HG03108 (cell line): ENCODE results near the gene GAB4.
"Not testable (repeated sequence)": the region's sequence is repeated elsewhere in the genome, so short reads cannot be mapped to it uniquely, and the experiment has no call there.

Source experiments
- ATAC-seq: cut with Tn5 transposase; IDR thresholded peaks from one replicate; pipeline ENCODE4 v1.9.1; 2021; ENCODE audit warnings: moderate library complexity; ENCODE audit not compliant: unreplicated experiment

GAB4 gene

DNA sequence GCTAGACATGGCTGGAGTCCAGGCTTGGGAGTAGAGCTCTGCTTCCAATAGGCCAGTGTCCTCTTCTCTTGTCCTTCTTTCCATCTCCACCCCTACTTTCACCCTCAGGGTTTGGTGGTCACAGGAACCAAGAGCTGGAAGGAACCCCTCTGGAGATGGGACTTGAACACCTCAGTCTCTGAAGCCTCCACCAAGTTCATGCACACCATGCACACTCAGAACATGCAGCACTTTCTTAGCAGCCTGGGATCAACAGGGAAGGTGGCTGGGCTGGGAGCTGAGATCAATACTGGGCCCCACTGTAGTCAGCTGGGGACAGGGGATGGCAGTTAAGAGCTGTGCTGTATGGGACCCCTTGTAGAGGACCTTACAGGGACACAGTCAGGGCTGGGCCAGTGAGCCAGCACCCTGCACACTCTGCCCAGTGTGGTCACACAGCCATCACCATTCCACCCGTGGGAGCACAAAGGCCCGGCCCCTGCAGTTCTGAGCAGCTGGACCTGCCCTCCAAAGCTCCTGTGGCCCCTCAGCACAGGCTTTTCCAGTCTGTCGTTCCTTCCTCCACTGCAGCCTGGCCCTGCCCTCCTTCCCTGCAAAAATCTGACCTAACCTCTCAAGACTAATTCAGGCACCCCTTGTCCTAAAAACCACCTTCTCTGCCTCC is 47.7 kb downstream of the GAB4 start:
- ATAC-seq: no peak

GRCh38 chr22:16959345-16959930 is 48.6 kb downstream of the GAB4 start:
- ATAC-seq: no peak

GRCh38 chr22:16958475-16958874 is 49.5 kb downstream of the GAB4 start:
- ATAC-seq: no peak

GRCh38 chr22:16957781-16958180 is 50.2 kb downstream of the GAB4 start:
- no peak for ATAC-seq

DNA sequence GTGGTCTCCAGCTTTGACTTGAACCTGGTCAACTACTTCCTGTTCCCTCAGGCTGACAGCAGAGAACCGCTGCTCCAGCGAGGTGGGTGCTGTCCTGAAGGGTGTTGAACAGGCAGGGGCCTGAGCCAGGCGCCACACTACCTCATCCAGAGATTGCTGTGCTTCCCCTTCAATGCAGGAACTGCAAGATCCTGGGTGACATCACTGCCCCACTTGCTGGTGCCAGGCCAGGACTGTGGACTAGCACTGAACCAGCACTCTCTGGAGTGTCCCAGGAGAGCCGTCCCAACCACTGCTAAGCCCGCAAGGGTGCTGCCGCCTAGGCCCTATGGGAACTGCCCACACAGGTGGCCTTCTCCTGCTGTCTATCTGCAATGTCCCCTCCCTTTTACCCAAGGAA is 51.7 kb downstream of the GAB4 start:
- ATAC-seq: no peak

DNA sequence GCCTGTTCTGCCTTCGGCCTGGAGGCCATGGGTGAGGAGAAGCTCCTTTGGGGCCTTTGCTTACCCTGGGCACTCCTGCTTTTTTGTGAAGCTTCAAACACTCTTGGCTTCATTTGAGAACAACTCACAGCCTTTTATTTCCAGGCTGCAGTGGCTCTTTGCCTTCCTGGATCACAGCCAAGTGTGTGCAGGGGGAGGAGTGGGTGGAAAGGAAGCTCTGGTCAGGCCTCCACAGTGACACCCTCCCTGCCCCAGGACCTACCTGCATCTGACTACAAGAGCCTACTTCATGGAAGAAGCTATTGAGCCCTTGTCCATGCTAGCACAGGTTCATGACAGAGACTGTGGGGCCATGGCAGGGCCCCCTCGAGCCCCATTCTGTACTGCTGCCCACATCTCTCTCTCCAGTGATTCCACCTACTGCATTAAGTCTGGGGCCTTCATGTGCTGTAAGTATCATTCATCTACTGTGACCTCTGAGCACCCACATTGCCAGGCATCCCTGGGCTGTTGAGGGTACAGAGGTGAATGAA is 52.3 kb downstream of the GAB4 start:
- no peak for ATAC-seq

DNA sequence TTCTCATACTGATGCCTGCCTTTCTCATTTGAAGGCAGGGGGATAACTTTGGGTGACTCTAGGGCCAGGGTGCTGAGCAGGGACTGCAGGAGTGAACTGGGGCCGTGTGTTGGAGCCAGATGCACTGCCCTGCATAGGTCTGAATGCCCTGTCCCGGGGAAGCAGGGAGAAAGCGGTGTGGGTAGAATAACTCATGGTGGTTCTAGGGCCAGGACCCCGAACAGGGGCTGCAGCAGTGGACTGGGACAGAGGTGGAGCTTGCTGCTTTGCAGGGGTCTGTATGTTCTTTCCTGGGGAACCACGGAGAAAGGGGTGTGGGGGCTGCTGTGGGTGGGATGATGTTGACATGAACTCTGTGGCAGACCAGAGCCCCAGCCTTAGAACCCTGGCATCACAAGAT is 52.9 kb downstream of the GAB4 start:
- ATAC-seq: no peak

DNA sequence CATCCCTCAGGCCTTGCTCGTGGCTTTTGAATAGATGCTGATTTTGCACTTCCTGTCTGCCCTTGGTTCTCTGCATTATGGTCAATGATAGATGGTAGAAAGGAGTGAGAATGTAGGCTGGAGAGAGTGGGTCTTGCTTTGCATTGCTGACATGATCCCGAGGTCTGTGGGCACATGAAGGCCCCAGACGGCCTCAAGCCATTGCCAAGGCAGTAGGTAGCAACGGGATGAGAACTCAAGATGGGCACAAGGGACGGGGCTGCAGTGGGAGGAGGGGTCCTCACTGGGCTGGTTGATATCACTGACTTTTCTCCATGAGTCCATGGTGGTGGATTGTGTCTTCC is 54.0 kb downstream of the GAB4 start:
- no peak for ATAC-seq

DNA sequence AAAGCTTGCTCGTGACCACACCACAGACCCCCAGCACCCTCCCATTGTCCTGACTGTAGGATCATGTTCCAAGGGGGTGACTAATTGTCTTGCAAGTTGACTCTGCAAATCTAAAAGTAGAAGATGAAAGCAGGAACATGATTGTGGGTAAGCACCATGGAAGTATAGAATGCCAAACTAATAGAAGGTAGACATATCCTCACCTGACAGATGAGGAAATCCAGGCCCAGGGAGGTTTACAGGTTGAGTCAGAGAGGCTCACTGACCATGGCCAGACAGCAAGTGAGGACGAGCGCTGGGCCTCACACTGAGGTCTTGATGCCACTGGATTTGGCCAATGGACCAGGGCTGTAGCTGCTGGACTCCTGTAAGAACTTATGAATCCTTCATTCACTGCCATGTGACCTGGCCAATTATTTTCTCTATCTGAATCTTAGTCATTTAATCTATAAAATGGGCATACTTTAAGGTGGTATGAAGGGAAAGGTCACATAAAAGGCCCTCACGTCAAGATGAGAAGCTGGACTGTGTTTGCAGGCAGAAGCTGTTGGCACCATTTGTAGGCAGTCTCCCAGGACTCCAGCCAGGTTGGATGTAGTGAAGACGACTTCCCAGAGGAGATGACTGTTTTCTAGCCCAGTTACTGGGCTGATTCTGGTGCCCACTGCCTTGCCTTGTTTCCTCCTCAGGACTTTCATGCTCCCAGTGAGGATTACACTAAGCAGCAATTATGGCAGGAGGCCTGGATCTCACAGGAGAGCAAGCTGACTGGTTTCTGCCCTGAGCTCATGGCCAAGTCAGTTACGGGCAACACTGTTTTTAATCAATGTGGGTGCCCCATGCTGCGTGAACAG is 54.6 kb downstream of the GAB4 start:
- no peak for ATAC-seq

DNA sequence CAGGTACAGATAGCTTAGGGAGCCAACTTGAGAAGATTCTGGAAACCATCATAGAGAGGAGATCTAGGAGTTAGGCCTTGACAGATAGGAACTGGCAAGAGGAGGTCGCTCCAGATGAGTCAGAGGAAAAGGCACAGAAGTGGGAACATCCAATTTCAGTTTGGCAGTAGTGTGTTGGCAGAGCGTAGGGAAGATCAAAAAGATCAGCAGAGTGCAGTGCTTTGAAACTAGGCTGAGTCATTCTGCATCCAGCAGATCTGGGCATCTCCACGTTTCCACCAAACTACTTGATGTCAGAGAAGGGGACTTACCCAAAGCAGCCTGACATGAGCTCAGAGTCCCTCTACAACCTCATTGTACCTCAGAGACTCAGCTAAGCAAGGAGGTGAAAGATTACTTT is 58.5 kb downstream of the GAB4 start:
- no peak for ATAC-seq

- no peak for ATAC-seq
Measured at GRCh38 chr22:16937811-16938210, 70.2 kb downstream of the GAB4 start.

GRCh38 chr22:16937209-16937608 is 70.8 kb downstream of the GAB4 start:
- ATAC-seq: not testable (repeated sequence)

GRCh38 chr22:16936625-16937024 is 71.4 kb downstream of the GAB4 start:
- no peak for ATAC-seq

DNA sequence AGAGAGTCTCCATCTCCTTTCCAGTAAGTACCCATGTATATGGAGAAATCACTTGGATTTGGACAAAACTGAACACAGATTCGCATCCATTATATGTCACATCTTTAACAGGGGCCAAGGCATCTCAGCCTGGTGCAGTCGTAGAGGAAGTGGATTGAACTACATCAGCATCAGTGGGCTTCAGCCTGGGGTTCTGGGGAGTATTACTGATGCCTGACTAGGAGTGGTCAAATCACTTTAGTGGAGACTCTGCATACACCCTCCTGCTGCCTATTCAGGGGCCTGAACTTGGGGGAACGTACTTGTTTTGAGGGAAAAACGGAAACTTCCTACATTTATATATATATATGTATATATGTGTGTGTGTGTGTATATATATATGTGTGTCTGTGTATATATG is 72.8 kb downstream of the GAB4 start:
- no peak for ATAC-seq

DNA sequence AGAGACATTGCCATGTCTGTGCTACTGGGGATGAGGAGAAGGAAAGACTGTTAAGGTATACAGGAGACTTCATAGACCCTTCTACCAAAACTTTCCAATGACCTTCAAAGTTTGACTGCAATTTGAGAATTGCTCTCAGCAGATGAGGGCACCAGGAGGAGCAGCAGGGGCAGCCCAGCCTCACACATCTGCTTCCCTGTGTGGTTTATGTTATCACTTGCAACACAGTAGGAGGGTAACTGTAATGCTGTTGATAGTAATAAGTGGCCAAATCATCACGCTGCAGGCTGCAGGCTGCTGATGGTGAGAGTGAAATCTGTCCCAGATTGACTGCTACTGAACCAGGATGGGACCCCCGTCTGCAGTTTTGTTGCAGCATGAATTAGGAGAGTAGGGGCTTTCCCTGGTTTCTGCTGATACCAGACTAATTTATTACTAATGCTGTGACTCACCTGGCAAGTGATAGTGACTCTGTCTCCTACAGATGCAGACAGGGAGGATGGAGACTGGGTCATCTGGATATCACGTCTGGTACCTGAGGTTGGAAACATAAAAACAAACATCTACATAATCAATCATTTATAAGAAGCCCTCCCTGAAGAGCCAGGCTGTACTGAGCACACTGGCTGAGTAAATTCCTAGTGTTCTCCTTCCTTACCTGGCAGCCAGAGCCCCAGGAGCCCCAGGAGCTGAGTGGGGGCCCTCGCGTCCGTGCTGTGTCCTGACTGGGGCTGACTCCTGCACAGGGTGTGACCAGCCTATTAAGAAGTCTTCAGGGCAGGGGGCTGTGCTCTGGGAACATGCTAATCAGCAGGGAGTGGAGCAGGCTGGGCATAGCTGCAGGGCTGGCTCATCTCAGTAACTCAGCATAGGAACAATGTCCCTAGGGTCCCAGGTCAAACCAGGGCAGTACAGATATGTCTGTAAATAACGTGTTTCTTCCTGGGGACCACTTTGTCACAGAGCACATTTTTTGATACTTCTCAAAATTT is 74.4 kb downstream of the GAB4 start:
- no peak for ATAC-seq

GRCh38 chr22:16932577-16932976 is 75.4 kb downstream of the GAB4 start:
- ATAC-seq: no peak

GRCh38 chr22:16925407-16925966 is 82.5 kb downstream of the GAB4 start:
- no peak for ATAC-seq

- no peak for ATAC-seq
Measured at GRCh38 chr22:16922706-16923105, 85.3 kb downstream of the GAB4 start.

DNA sequence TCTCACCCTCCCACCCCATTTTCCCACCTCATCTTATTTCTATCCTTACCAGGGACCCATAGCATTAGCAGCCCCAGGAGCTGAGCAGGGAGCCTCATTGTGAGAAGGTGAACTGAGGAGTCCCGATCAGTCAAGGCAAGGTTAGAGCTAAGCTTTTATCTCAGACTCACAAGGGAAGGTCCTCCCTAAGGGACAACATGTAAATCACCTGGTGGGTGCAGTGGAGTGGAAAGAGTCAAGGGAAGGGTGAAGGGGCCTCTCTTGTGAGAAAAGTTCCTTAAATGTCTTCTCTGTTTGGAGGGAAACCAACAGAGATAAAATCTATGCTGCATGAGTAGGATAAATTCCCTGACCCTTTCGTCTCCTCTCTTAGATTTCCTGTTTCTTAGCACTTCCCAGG is 85.9 kb downstream of the GAB4 start:
- no peak for ATAC-seq
